Measurements from ENCODE around the gene SORBS1.

SORBS1 gene

DNA sequence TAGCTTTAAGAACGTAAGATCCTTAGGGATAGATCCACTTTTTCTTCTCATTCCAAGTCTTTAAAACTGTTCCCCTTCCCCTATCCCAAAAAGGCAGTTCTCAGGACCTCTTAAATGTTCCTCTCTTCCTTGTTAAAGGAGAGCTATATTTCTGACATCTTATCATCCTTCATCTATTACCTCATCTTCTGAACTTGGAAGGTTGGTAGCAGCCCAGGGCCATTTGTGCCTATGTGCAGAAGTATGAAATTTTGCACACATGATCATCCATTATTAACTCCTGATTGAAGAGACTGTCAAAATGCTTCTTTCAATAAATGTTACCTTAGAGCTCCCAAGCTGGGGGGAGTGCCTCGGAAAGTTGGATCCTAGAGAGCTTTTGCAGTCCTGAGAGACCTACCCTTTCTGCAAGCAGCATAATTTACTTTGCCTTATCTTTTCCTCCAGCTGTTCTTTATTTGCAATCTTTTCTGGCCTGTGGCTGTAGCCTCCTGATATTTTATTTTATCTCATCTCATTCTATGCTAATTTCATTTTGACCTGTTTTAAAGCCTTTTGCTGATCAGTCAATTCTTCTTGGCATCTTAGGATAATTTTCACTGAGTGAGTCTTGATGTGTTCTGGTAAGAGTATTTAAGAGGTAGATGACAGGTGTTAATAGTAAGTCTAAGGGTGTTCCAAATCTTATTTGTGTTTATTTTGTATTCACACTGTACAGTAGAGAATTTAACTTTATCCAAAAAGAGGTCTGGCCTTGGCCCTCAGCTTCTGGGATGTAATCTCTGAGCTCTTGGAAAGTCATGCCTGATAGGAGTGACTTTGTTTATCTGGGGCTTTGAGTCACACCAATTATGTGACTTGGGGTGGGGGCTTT, 135.3 kb downstream of the SORBS1 start:
- Mint-ChIP-seq H3K4me3 (no peak overlapping the region), H3K36me3 (no peaks in the 10 kb centered on the region), H3K9me3 (no peaks in the 10 kb centered on the region), H3K27ac (no peak overlapping the region), H3K27me3 (peaks cover 20% of the 10 kb centered on the region), H3K4me1 (peaks cover 5% of the 10 kb centered on the region)
- no peak for ATAC-seq

DNA sequence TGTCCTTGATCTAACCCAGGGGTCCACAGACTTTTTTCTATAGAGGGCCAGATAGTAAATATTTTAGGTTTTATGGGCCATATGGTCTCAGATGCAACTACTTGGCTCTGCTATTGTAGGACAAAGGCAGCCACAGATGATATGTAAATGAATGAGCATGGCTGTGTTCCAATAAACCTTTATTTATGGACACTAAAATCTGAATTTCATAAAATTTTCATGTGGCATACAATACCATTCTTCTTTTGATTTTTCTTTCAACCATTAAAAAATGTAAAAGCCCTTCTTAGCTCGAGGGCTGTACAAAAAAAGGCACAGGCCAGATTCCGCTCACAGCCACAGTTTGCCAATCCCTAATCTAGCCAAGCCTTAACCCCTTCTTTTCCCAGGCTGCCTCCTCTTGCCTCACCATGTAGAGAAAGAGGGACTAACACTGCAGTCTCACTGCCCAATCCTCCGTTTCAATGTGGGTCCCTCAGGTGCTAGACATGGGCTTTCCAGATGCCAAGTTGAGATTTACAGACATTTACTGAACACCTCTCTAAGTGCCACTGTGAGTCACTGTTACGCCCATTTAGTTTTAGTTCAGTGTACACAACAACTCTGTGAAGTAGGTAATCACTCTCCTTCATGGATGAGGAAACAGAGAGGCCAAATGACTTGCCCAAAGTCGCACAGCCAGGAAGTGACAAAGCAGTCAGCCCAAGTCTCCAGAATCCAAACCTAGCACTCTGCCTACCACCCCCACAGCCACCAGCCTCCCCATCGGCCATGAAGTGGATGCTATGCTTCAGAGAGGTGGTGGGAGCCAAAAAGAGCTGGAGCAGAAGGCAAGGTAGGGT, 137.8 kb downstream of the SORBS1 start:
- H3K27ac Mint-ChIP-seq, result peak overlapping the region; percentile 31
- no peak overlapping the region for H3K4me3 Mint-ChIP-seq
- ATAC-seq, result peak; percentile 5
- peaks cover 5% of the 10 kb centered on the region for H3K4me1 Mint-ChIP-seq
- H3K9me3 Mint-ChIP-seq, result no peaks in the 10 kb centered on the region
- no peaks in the 10 kb centered on the region for H3K36me3 Mint-ChIP-seq
- peaks cover 13% of the 10 kb centered on the region for H3K27me3 Mint-ChIP-seq

DNA sequence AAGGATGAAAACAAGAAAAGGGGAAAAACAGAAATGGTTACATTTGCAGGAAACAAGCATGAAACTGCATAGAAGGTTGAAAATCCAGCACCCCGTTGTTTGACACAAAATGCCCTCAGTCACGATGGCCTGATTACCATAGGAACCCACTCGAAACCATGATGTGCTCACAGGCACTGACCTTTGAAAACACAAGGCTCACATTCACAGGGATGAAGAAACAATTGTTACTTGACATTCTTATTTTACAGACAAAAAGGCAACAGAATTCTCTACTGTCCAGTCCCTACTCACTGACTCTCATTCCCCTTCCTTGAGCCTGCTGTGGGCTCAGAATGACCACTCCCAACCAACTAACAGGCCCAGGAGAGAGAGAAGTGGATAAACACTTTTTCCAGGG, 138.9 kb downstream of the SORBS1 start:
- H3K36me3 Mint-ChIP-seq, result no peaks in the 10 kb centered on the region
- peaks cover 2% of the 10 kb centered on the region for H3K27me3 Mint-ChIP-seq
- ATAC-seq, result no peak
- H3K4me1 Mint-ChIP-seq, result peaks cover 5% of the 10 kb centered on the region
- no peaks in the 10 kb centered on the region for H3K9me3 Mint-ChIP-seq
- no peak overlapping the region for H3K4me3 Mint-ChIP-seq
- no peak overlapping the region for H3K27ac Mint-ChIP-seq

DNA sequence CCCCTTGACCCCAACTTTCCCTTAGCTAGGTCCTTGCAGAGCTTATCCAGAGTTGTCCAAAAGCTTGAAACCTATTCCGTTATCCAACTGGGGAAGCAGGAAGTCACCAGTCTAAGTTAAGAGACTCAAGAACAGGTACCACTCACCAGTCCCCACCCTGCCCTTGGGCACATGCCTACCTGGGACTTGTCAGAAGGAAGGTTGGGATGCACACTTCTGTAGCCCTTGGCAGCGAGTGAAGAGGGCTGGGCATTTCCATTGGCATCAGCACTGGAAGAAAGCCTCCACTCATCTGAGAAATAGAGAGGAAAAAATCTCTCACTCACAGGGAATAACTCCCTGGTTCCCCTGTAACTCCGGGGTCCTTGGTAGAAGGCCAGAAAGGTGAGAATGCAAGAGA, 139.4 kb downstream of the SORBS1 start:
- no peaks in the 10 kb centered on the region for H3K9me3 Mint-ChIP-seq
- H3K27ac Mint-ChIP-seq, result no peak overlapping the region
- no peaks in the 10 kb centered on the region for H3K27me3 Mint-ChIP-seq
- peaks cover 5% of the 10 kb centered on the region for H3K4me1 Mint-ChIP-seq
- no peaks in the 10 kb centered on the region for H3K36me3 Mint-ChIP-seq
- no peak for ATAC-seq
- H3K4me3 Mint-ChIP-seq, result no peak overlapping the region

DNA sequence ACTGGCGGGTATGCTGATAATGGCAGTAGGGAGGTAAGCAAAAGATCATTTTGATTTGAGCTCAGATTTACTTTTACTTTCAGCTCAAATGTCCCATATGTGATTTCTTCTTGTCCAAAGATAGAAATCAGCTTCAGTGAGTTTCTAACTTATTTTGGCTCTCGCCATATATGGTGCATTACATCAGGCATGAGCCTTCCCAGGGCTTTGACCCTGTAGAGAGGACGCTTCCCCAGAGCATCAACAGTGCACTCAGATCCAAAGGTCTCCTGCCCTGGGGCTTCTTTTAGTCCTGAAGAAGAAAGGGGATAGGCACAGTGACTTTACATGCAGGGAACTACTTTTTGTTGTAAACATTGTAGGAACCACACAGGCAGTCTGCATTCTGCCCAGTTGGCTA, 141.8 kb downstream of the SORBS1 start:
- ATAC-seq, result no peak
- Mint-ChIP-seq H3K4me3 (no peak overlapping the region), H3K4me1 (peaks cover 5% of the 10 kb centered on the region), H3K36me3 (no peaks in the 10 kb centered on the region), H3K9me3 (no peaks in the 10 kb centered on the region), H3K27me3 (peaks cover 12% of the 10 kb centered on the region), H3K27ac (no peak overlapping the region)

DNA sequence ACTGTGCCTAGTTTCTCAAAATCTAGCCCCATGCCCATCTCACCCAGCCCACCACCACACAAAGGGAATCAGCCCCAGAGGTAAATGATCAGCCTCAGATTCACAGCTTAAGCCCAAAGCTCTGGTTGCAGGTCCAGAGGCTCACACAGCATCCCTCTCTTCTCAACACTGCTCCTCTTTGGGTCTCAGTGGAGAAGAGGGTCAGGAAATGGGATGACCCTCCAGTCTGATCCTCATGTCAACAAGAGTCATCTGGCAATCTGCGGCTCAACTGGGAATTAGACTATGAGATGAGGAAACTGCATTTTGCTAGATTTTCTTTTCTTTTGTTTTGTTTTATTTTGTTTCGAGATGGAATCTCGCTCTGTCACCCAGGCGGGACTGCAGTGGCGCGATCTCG, 144.2 kb downstream of the SORBS1 start:
- Mint-ChIP-seq H3K4me3 (no peak overlapping the region), H3K27ac (no peak overlapping the region), H3K9me3 (no peaks in the 10 kb centered on the region), H3K27me3 (peaks cover 24% of the 10 kb centered on the region), H3K36me3 (no peaks in the 10 kb centered on the region), H3K4me1 (no peaks in the 10 kb centered on the region)
- no peak for ATAC-seq

DNA sequence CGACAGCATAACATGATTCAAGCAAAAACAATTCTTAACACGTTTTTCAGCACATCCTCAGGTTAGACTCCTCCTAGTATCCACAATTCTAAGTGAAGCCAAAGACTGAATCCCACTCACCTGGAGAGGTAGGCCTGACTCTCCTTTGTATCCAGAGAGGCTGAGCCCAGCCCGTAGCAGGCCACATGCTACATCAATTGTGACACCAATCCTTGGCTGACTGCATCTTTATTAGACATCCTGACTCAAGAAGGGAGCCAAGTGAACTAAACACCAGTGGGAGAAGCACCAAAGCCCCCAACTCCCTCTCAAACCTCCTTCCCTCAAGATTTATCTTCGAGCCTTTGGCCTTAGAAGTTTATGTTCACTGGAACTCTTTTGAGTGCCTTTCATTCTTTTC, 144.9 kb downstream of the SORBS1 start:
- ATAC-seq, result no peak
- Mint-ChIP-seq H3K4me1 (no peaks in the 10 kb centered on the region), H3K27ac (no peak overlapping the region), H3K36me3 (no peaks in the 10 kb centered on the region), H3K4me3 (no peak overlapping the region), H3K9me3 (no peaks in the 10 kb centered on the region), H3K27me3 (peaks cover 24% of the 10 kb centered on the region)

DNA sequence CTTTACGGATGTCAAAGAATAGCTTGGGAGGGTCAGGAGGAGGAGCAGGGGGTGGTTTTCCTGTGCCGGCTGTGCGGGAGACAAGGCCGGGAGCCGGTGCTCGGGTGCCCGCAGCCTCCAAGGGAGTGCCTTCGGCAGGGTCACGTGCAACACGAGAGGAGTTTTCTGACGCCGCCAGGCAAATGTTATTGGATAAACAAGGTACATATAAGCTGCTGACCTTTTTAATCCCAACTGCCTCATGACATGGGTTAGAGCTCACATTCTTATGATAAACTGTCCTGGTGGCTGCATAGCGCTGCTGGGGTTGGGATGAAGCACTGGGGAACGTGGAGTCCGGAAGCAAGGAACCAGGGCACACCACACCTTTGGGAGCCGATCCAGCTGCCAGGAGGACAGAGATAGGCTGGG, 145.5 kb downstream of the SORBS1 start:
- Mint-ChIP-seq H3K36me3 (no peaks in the 10 kb centered on the region), H3K9me3 (no peaks in the 10 kb centered on the region), H3K4me1 (no peaks in the 10 kb centered on the region), H3K27ac (no peak overlapping the region), H3K27me3 (peaks cover 24% of the 10 kb centered on the region), H3K4me3 (no peak overlapping the region)
- no peak for ATAC-seq

DNA sequence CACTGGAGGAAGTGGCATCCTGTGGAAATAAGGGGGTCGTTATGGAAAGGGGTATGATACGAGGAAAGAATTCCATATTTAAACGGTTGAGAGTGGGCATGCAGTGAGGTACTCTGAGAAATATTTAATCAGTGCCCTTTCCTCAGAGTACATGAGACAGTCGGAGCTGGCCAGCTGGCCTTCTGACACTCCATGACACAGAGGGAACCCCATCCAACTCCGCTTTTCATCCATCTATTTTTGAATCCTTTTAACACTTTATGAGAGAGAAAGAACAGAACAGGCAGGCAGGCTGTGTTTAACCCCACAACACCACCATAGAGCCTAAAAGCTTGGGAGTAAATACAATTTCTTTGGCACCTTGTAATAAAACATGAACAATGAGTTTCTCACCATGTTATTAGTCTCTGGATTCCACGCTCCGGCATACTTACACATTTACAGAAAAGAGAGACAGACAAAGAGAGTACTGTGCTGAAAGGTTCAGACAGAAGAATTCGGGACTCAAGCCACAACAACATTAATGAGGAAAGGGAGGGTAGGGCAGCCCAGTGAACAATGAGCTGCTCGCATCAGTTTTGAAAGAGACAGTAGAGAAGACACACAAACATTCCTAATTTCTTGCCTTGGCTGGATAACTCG, 146.2 kb downstream of the SORBS1 start:
- no peak for ATAC-seq
- Mint-ChIP-seq H3K4me3 (no peak overlapping the region), H3K9me3 (no peaks in the 10 kb centered on the region), H3K27ac (no peak overlapping the region), H3K36me3 (no peaks in the 10 kb centered on the region), H3K4me1 (no peaks in the 10 kb centered on the region), H3K27me3 (peaks cover 24% of the 10 kb centered on the region)

DNA sequence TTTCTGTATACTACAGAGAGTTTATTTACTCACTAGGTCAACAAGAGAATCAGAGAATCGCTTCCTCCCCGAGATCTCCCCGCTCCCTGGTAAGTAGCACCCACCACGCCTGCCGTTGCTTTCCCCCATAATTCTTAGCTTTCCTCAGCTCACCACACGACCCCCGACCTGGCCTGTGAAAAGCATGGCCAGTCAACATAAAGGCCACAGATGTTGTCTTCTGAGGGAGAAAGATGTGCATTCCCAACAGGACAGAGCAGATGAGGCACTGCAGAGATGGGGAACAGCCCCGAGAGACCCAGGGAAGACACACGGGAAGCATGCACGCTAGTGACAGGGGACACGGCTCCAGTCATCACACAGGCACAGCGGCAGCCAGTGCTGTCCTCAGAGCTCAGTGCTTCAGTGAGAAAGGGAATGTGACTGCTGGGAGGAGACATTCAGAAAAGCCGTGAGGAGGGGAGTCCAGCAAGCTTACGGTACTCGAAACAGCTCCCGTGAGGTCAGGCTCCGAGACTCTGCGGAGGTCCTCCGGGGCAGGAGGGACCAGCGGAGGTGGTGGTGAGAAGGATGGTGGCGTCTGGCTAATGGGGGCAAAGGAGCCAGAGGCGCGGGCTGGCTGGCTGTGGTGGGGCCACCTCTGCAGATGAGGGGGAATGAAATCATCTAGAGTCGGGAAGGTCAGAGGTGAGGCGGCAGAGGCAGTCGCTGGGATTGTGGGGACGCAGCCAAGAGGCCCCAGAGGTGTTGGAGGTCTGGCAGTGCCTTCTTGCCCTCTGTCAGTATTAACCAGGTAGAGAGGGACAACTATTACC, 146.9 kb downstream of the SORBS1 start:
- no peaks in the 10 kb centered on the region for H3K4me1 Mint-ChIP-seq
- H3K36me3 Mint-ChIP-seq, result no peaks in the 10 kb centered on the region
- ATAC-seq, result no peak
- H3K4me3 Mint-ChIP-seq, result no peak overlapping the region
- H3K27me3 Mint-ChIP-seq, result peaks cover 24% of the 10 kb centered on the region
- H3K9me3 Mint-ChIP-seq, result no peaks in the 10 kb centered on the region
- no peak overlapping the region for H3K27ac Mint-ChIP-seq

DNA sequence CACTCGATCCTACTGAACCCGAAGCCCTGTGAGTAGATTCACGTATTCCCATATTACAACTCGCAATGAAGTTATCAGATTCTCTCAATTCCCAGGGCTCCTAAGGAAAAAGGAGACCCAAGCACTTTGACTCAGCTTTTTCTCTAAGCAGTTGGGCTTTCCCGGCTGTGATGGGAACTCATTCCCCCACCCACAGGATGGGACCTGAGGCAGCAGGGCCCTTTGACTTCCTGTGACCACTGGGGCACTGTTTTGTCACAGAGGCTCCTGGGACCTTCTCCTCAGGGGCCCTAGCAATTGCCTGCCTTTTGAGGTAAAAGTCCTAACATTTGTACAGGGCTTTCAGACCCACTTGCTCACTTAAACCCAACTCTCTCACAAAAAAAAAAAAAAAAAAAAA, 147.6 kb downstream of the SORBS1 start:
- Mint-ChIP-seq H3K36me3 (no peaks in the 10 kb centered on the region), H3K27me3 (peaks cover 24% of the 10 kb centered on the region), H3K4me1 (no peaks in the 10 kb centered on the region), H3K4me3 (no peak overlapping the region), H3K9me3 (no peaks in the 10 kb centered on the region), H3K27ac (no peak overlapping the region)
- ATAC-seq, result no peak

DNA sequence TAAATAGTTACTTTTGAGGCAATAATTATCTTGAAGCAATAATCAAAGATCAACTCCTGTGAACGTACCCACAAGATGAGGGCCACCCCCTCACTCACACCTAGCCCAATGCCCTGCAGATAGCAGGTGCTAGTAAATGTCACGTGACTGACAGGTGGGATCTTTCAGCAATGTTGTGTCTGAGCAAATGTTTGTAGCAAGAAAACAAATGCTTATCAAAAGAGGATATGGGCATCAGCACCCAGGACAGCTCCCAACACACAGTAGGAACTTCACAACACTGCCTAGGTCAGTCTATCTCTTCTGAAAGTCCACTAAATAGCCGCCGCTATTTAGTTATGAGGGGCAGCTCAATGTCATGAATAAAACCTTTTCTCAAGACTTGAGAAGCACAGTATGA, 149.5 kb downstream of the SORBS1 start:
- ATAC-seq, result no peak
- Mint-ChIP-seq H3K27ac (no peak overlapping the region), H3K27me3 (peaks cover 24% of the 10 kb centered on the region), H3K36me3 (no peaks in the 10 kb centered on the region), H3K4me1 (no peaks in the 10 kb centered on the region), H3K4me3 (no peak overlapping the region), H3K9me3 (no peaks in the 10 kb centered on the region)

DNA sequence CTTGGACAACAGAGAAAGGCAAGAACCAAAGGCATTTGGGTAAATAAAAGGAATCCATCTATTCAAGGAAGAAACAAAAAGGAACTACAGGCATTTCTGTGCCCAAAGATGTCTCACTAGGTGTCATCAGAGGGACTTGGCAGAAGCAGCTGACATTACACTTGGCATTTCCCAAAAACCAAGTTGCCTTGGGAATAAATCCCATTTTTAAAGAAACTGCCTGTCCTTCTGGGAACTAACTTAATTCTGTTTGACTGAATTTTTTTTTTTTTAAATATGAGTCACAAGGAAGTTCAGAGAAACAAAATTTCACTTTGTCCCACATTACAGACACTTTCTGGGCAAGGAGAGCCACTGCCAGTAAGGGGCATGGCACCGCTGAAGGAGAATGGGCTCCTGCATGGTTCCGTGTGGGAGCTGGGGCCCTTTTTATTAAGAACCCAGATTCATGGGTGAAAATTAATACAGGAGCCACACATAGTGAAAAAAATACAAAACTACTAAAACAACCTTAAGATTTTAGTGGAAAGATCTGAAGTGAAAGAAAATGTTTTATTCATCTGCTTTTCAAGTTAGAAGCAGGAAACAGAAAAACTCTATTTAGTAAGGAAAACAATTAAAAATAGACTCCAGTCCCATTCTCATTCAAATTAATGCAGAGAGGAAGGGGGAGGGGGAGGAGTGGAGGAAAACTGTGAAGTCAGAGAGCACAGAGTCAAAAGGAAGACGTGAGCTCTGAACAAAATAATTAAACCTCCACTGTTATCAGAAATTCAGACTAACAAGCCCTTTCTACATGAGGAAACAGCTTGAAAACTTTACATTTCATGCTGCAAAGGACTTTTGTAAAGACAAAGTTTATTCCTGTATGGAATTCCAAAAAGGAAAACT, 151.9 kb downstream of the SORBS1 start:
- no peaks in the 10 kb centered on the region for H3K4me1 Mint-ChIP-seq
- ATAC-seq, result no peak
- H3K4me3 Mint-ChIP-seq, result no peak overlapping the region
- H3K9me3 Mint-ChIP-seq, result no peaks in the 10 kb centered on the region
- no peak overlapping the region for H3K27ac Mint-ChIP-seq
- peaks cover 21% of the 10 kb centered on the region for H3K27me3 Mint-ChIP-seq
- H3K36me3 Mint-ChIP-seq, result no peaks in the 10 kb centered on the region

All from stimulated activated memory B cell treated with anti-CD40 and anti-IgM and Interleukin-4, amounts not matched to agents 10 μg/mL and 1 μg/mL and 100 μg/mL, for 72 hours (primary cell).